ENCODE data around the gene OVOL3.
A peak's percentile ranks its signal among the peaks of the same experiment; 100 is the strongest.

OVOL3 gene

GRCh38 chr19:36112678-36113077 is 1.7 kb downstream of the OVOL3 start:
- TF ChIP-seq CTCF (IDR thresholded peaks at IDR 0.05; ENCODE audit: extremely low read depth, missing control alignments), result no peak
- no peak for DNase-seq (ENCODE audit: low spot score)

GRCh38 chr19:36113425-36113824 is 2.5 kb downstream of the OVOL3 start:
- no peak for TF ChIP-seq CTCF (IDR thresholded peaks at IDR 0.05; ENCODE audit: extremely low read depth, missing control alignments)
- no peak for DNase-seq (ENCODE audit: low spot score)

GRCh38 chr19:36113894-36114720 is 3.2 kb downstream of the OVOL3 start:
- DNase-seq (ENCODE audit: low spot score), result peak; percentile 47
- no peak for TF ChIP-seq CTCF (IDR thresholded peaks at IDR 0.05; ENCODE audit: extremely low read depth, missing control alignments)

- no peak for TF ChIP-seq CTCF (IDR thresholded peaks at IDR 0.05; ENCODE audit: extremely low read depth, missing control alignments)
- peak; percentile 98 for DNase-seq (ENCODE audit: low spot score)
Measured at GRCh38 chr19:36114721-36115452, 3.9 kb downstream of the OVOL3 start, which contains the start of gene POLR2I. Gene POLR2I (minus strand): TSS chr19:36114875. CDS start chr19:36114856, 19 bp downstream.

- no peak for TF ChIP-seq CTCF (IDR thresholded peaks at IDR 0.05; ENCODE audit: extremely low read depth, missing control alignments)
- DNase-seq (ENCODE audit: low spot score), result peak; percentile 93
Measured at GRCh38 chr19:36115453-36116343, 4.8 kb downstream of the OVOL3 start, which contains the start of gene TBCB. Gene TBCB (plus strand): TSS chr19:36115468. CDS start chr19:36115561, 93 bp downstream.

- TF ChIP-seq CTCF (IDR thresholded peaks at IDR 0.05; ENCODE audit: extremely low read depth, missing control alignments), result no peak
- no peak for DNase-seq (ENCODE audit: low spot score)
Measured at GRCh38 chr19:36116344-36116637, 5.3 kb downstream of the OVOL3 start.

Measured in GM20000 (cell line).